ENCODE measurements around the gene JAZF1. TPM values are rescaled to one million over a fixed set of nuclear protein-coding genes. Genes with fewer than 3 reads are reported as not detected.

JAZF1 gene
- total and polyA plus RNA-seq, 7 donors, result 2.3 to 10.6 (median 5.3) TPM

GRCh38 chr7:28081016-28081415 lies 99.6 kb downstream of the JAZF1 start:
- H3K4me1 ChIP-seq, result peaks cover 37% of the 10 kb centered on the region
- no peaks in the 10 kb centered on the region for H3K36me3 ChIP-seq (ENCODE audit: insufficient read depth in 1 of 2, low read depth in 1 of 2)
- 61 to 67% (median 62%) methylated on average over 5 of the region's 5 CpGs for WGBS, 3 donors
- no peak for TF ChIP-seq CTCF (IDR thresholded peaks at IDR 0.05)
- ATAC-seq (no peak), DNase-seq (peak; percentile 25 to 61)
- no peak overlapping the region for H3K27ac ChIP-seq
- H3K9me3 ChIP-seq, result no peaks in the 10 kb centered on the region
- H3K4me3 ChIP-seq, result no peak overlapping the region
- no peaks in the 10 kb centered on the region for H3K27me3 ChIP-seq (ENCODE audit: insufficient read depth in 3 of 3, low read length in 2 of 3)
- intact Hi-C loops (cut with DNase I), result no loop called here

GRCh38 chr7:28078036-28078901 lies 102.3 kb downstream of the JAZF1 start:
- Histone ChIP-seq H3K4me1 (peaks cover 21% of the 10 kb centered on the region), H3K27ac (no peak overlapping the region), H3K9me3 (no peaks in the 10 kb centered on the region), H3K36me3 (ENCODE audit: insufficient read depth in 1 of 2, low read depth in 1 of 2) (no peaks in the 10 kb centered on the region), H3K27me3 (ENCODE audit: insufficient read depth in 3 of 3, low read length in 2 of 3) (no peaks in the 10 kb centered on the region), H3K4me3 (no peak overlapping the region)
- WGBS, 3 donors, result 37 to 41% (median 38%) methylated on average over 7 of the region's 7 CpGs
- peak; percentile 39 to 80 (median 67) for ATAC-seq
- intact Hi-C loops (cut with DNase I), result loop anchor here in 1 of 2 donors (5.0 kb wide), 1 partner anchor 881 kb away; no protein-coding TSS in a partner anchor
- DNase-seq, result peak in 1 of 2 donors; percentile 43
- peak; percentile 90 for TF ChIP-seq CTCF (IDR thresholded peaks at IDR 0.05)

GRCh38 chr7:28077616-28078015 lies 103.0 kb downstream of the JAZF1 start:
- no peaks in the 10 kb centered on the region for H3K36me3 ChIP-seq (ENCODE audit: insufficient read depth in 1 of 2, low read depth in 1 of 2)
- ATAC-seq, result no peak
- peaks cover 16% of the 10 kb centered on the region for H3K4me1 ChIP-seq

GRCh38 chr7:28076423-28077200 lies 104.0 kb downstream of the JAZF1 start:
- no peaks in the 10 kb centered on the region for H3K27me3 ChIP-seq (ENCODE audit: insufficient read depth in 3 of 3, low read length in 2 of 3)
- ATAC-seq (no peak), DNase-seq (no peak)
- H3K27ac ChIP-seq, result no peak overlapping the region
- no peak overlapping the region for H3K4me3 ChIP-seq
- H3K36me3 ChIP-seq (ENCODE audit: insufficient read depth in 1 of 2, low read depth in 1 of 2), result no peaks in the 10 kb centered on the region
- intact Hi-C loops (cut with DNase I), result loop anchor here in 1 of 2 donors (5.0 kb wide), 1 partner anchor 879 kb away; no protein-coding TSS in a partner anchor
- no peak for TF ChIP-seq CTCF (IDR thresholded peaks at IDR 0.05)
- WGBS, 3 donors, result 92 to 94% (median 93%) methylated on average over 11 of the region's 11 CpGs
- H3K9me3 ChIP-seq, result no peaks in the 10 kb centered on the region
- peaks cover 16% of the 10 kb centered on the region for H3K4me1 ChIP-seq

More at GRCh38 chr7:28077616-28078015, 103.0 kb downstream of the JAZF1 start:
- 60 to 78% (median 69%) methylated on average over 2 of the region's 2 CpGs for WGBS, 3 donors
- TF ChIP-seq CTCF (IDR thresholded peaks at IDR 0.05), result no peak
- H3K9me3 ChIP-seq, result no peaks in the 10 kb centered on the region
- no peaks in the 10 kb centered on the region for H3K27me3 ChIP-seq (ENCODE audit: insufficient read depth in 3 of 3, low read length in 2 of 3)
- no peak overlapping the region for H3K4me3 ChIP-seq
- no peak overlapping the region for H3K27ac ChIP-seq
- intact Hi-C loops (cut with DNase I), result loop anchor here in 1 of 2 donors (5.0 kb wide), 1 partner anchor 880 kb away; no protein-coding TSS in a partner anchor
- no peak for DNase-seq

All from psoas muscle (tissue), 8 donors.